HEK293 (cell line): Measurements from ENCODE around the gene CEMIP2.

Source experiments
- KLF9 ChIP-seq: fragments of 450-650 bp; formaldehyde crosslinking; IDR thresholded peaks from 2 replicates; pipeline ENCODE4 v1.5.1; 2016; ENCODE audit warnings: missing biosample characterization, missing genetic modification characterization, low read depth
- ZBTB1 ChIP-seq: fragments of 450-650 bp; formaldehyde crosslinking; IDR thresholded peaks from 2 replicates; pipeline ENCODE4 v1.5.1; 2016; ENCODE audit warnings: missing biosample characterization, missing genetic modification characterization
- ZNF48 ChIP-seq: fragments of 450-650 bp; formaldehyde crosslinking; IDR thresholded peaks from 2 replicates; pipeline ENCODE4 v1.5.1; 2016; ENCODE audit warnings: missing biosample characterization, missing genetic modification characterization
- TF ChIP-seq, protein P1 (sequence below): fragments of 450-650 bp; formaldehyde crosslinking; IDR thresholded peaks from 2 replicates; pipeline ENCODE4 v1.5.1; 2016; ENCODE audit warnings: missing biosample characterization, missing genetic modification characterization, low read depth
- TF ChIP-seq, protein P2 (sequence below): fragments of 450-650 bp; formaldehyde crosslinking; IDR thresholded peaks from 2 replicates; pipeline ENCODE4 v1.5.1; 2016; ENCODE audit warnings: missing biosample characterization, missing genetic modification characterization, borderline replicate concordance
- TF ChIP-seq, protein P3 (sequence below): fragments of 450-650 bp; formaldehyde crosslinking; IDR thresholded peaks from 2 replicates; pipeline ENCODE4 v1.5.1; 2016; ENCODE audit warnings: missing biosample characterization, missing genetic modification characterization
- TF ChIP-seq, protein P4 (sequence below): fragments of 450-650 bp; formaldehyde crosslinking; IDR thresholded peaks from 2 replicates; pipeline ENCODE4 v1.5.1; 2016; ENCODE audit warnings: missing biosample characterization, missing genetic modification characterization
- TF ChIP-seq, protein P5 (sequence below): fragments of 450-650 bp; formaldehyde crosslinking; IDR thresholded peaks from 2 replicates; pipeline ENCODE4 v1.5.1; 2016; ENCODE audit warnings: missing biosample characterization, missing genetic modification characterization, low read depth

CEMIP2 gene

DNA sequence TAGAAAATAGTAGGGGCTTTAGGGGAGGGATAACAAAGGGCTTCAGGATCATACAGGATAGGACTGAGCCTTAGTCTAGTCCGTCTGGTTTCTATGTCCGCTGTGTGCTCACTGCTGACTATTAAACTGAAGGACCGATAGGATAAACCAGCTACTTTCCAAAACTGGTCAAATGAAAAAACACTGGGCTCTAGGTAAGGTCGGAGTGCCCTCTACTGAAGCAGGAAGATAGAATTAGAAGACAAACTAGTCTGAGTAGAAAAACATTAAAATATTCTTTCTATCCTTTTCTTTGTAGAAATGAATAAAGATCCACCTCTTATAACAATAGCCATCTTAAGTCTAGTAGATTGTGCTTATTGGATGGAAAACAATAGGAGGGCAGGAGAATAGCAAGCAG lies 133.6 kb downstream of the CEMIP2 start (continued):
- TF ChIP-seq, protein P1, sequence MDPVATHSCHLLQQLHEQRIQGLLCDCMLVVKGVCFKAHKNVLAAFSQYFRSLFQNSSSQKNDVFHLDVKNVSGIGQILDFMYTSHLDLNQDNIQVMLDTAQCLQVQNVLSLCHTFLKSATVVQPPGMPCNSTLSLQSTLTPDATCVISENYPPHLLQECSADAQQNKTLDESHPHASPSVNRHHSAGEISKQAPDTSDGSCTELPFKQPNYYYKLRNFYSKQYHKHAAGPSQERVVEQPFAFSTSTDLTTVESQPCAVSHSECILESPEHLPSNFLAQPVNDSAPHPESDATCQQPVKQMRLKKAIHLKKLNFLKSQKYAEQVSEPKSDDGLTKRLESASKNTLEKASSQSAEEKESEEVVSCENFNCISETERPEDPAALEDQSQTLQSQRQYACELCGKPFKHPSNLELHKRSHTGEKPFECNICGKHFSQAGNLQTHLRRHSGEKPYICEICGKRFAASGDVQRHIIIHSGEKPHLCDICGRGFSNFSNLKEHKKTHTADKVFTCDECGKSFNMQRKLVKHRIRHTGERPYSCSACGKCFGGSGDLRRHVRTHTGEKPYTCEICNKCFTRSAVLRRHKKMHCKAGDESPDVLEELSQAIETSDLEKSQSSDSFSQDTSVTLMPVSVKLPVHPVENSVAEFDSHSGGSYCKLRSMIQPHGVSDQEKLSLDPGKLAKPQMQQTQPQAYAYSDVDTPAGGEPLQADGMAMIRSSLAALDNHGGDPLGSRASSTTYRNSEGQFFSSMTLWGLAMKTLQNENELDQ (tag by site-specific recombination): no peak
- TF ChIP-seq, protein P2, sequence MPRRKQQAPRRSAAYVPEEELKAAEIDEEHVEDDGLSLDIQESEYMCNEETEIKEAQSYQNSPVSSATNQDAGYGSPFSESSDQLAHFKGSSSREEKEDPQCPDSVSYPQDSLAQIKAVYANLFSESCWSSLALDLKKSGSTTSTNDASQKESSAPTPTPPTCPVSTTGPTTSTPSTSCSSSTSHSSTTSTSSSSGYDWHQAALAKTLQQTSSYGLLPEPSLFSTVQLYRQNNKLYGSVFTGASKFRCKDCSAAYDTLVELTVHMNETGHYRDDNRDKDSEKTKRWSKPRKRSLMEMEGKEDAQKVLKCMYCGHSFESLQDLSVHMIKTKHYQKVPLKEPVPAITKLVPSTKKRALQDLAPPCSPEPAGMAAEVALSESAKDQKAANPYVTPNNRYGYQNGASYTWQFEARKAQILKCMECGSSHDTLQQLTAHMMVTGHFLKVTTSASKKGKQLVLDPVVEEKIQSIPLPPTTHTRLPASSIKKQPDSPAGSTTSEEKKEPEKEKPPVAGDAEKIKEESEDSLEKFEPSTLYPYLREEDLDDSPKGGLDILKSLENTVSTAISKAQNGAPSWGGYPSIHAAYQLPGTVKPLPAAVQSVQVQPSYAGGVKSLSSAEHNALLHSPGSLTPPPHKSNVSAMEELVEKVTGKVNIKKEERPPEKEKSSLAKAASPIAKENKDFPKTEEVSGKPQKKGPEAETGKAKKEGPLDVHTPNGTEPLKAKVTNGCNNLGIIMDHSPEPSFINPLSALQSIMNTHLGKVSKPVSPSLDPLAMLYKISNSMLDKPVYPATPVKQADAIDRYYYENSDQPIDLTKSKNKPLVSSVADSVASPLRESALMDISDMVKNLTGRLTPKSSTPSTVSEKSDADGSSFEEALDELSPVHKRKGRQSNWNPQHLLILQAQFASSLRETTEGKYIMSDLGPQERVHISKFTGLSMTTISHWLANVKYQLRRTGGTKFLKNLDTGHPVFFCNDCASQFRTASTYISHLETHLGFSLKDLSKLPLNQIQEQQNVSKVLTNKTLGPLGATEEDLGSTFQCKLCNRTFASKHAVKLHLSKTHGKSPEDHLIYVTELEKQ (tag by site-specific recombination): no peak
- TF ChIP-seq, protein P3, sequence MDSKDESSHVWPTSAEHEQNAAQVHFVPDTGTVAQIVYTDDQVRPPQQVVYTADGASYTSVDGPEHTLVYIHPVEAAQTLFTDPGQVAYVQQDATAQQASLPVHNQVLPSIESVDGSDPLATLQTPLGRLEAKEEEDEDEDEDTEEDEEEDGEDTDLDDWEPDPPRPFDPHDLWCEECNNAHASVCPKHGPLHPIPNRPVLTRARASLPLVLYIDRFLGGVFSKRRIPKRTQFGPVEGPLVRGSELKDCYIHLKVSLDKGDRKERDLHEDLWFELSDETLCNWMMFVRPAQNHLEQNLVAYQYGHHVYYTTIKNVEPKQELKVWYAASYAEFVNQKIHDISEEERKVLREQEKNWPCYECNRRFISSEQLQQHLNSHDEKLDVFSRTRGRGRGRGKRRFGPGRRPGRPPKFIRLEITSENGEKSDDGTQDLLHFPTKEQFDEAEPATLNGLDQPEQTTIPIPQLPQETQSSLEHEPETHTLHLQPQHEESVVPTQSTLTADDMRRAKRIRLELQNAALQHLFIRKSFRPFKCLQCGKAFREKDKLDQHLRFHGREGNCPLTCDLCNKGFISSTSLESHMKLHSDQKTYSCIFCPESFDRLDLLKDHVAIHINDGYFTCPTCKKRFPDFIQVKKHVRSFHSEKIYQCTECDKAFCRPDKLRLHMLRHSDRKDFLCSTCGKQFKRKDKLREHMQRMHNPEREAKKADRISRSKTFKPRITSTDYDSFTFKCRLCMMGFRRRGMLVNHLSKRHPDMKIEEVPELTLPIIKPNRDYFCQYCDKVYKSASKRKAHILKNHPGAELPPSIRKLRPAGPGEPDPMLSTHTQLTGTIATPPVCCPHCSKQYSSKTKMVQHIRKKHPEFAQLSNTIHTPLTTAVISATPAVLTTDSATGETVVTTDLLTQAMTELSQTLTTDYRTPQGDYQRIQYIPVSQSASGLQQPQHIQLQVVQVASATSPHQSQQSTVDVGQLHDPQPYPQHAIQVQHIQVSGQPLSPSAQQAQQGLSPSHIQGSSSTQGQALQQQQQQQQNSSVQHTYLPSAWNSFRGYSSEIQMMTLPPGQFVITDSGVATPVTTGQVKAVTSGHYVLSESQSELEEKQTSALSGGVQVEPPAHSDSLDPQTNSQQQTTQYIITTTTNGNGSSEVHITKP (tag by site-specific recombination): no peak
- TF ChIP-seq ZBTB1 (tag by site-specific recombination) (no peak), ZNF48 (no peak), KLF9 (tag by site-specific recombination) (no peak)
- TF ChIP-seq, protein P4, sequence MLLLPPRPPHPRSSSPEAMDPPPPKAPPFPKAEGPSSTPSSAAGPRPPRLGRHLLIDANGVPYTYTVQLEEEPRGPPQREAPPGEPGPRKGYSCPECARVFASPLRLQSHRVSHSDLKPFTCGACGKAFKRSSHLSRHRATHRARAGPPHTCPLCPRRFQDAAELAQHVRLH (tag by site-specific recombination): no peak
- TF ChIP-seq, protein P5, sequence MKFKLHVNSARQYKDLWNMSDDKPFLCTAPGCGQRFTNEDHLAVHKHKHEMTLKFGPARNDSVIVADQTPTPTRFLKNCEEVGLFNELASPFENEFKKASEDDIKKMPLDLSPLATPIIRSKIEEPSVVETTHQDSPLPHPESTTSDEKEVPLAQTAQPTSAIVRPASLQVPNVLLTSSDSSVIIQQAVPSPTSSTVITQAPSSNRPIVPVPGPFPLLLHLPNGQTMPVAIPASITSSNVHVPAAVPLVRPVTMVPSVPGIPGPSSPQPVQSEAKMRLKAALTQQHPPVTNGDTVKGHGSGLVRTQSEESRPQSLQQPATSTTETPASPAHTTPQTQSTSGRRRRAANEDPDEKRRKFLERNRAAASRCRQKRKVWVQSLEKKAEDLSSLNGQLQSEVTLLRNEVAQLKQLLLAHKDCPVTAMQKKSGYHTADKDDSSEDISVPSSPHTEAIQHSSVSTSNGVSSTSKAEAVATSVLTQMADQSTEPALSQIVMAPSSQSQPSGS: no peak
